Mesenchymal stem cell (in vitro differentiated cells and primary cell): Measurements from ENCODE around the gene HPCA.

Source experiments
- DNase-seq: peaks from one replicate; pipeline ENCODE4 v3.0.0-alpha.2; 2013
- H2AFZ ChIP-seq: one replicate; pipeline ENCODE4 v1.6.1; 2013; ENCODE audit warnings: low read depth, mild to moderate bottlenecking, control low read depth, inconsistent platforms, low read length, moderate library complexity
- H2AK5ac ChIP-seq: 2 replicates; pipeline ENCODE4 v1.6.1; 2013; ENCODE audit warnings: low read length, moderate library complexity, mild to moderate bottlenecking, inconsistent platforms; ENCODE audit not compliant: severe bottlenecking
- H2BK120ac ChIP-seq: one replicate; pipeline ENCODE4 v1.6.1; 2013; ENCODE audit warnings: low read depth, mild to moderate bottlenecking, inconsistent platforms, low read length, moderate library complexity
- H2BK12ac ChIP-seq, 2 experiments: one replicate each; pipeline ENCODE4 v1.6.1; 2013; ENCODE audit warnings: inconsistent platforms in 2 of 2, low read length in 2 of 2, mild to moderate bottlenecking in 2 of 2, moderate library complexity in 2 of 2, control low read depth in 1 of 2
- H2BK15ac ChIP-seq: one replicate; pipeline ENCODE4 v1.6.1; 2013; ENCODE audit warnings: mild to moderate bottlenecking, low read depth, inconsistent platforms; ENCODE audit not compliant: poor library complexity, severe bottlenecking
- H2BK5ac ChIP-seq: 2 replicates; pipeline ENCODE4 v1.6.1; 2013; ENCODE audit warnings: low read depth, mild to moderate bottlenecking, low read length, control low read depth, inconsistent platforms; ENCODE audit not compliant: poor library complexity, severe bottlenecking
- H3K14ac ChIP-seq, 2 experiments: one replicate each; pipeline ENCODE4 v1.6.1; 2013; ENCODE audit warnings: inconsistent platforms in 2 of 2, low read length in 2 of 2, control low read depth in 1 of 2, mild to moderate bottlenecking in 1 of 2, moderate library complexity in 1 of 2
- H3K18ac ChIP-seq, 2 experiments: one replicate each; pipeline ENCODE4 v1.6.1; 2013; ENCODE audit warnings: inconsistent platforms in 2 of 2, low read length in 2 of 2, control low read depth in 1 of 2, low read depth in 1 of 2, mild to moderate bottlenecking in 1 of 2
- H3K23ac ChIP-seq, 2 experiments: one replicate each; pipeline ENCODE4 v1.6.1; 2013; ENCODE audit warnings: inconsistent platforms in 2 of 2, low read length in 2 of 2, mild to moderate bottlenecking in 2 of 2, moderate library complexity in 2 of 2, control low read depth in 1 of 2
- H3K27ac ChIP-seq: 2 replicates; pipeline ENCODE4 v1.5.1; 2013; ENCODE audit warnings: mild to moderate bottlenecking, moderate library complexity, low read length, control low read depth, inconsistent platforms; ENCODE audit not compliant: poor library complexity, severe bottlenecking
- H3K27me3 ChIP-seq, 2 experiments: 2 replicates each; pipeline versions ENCODE4 v1.6.1 to v1.7.0; 2013; ENCODE audit warnings: low read length in 2 of 2, mild to moderate bottlenecking in 2 of 2, moderate library complexity in 2 of 2, control low read depth in 1 of 2, inconsistent platforms in 1 of 2; ENCODE audit not compliant: control insufficient read depth in 1 of 2, insufficient read depth in 1 of 2
- H3K36me3 ChIP-seq, 2 experiments: 2 replicates each; pipeline versions ENCODE4 v1.6.1 to v1.7.0; 2013; ENCODE audit warnings: low read length in 2 of 2, control low read depth in 1 of 2, inconsistent platforms in 1 of 2, low read depth in 1 of 2, mild to moderate bottlenecking in 1 of 2; ENCODE audit not compliant: insufficient read depth in 2 of 2, control insufficient read depth in 1 of 2
- H3K4ac ChIP-seq, 2 experiments: one replicate each; pipeline ENCODE4 v1.6.1; 2013; ENCODE audit warnings: inconsistent platforms in 2 of 2, low read length in 2 of 2, mild to moderate bottlenecking in 2 of 2, moderate library complexity in 2 of 2, control low read depth in 1 of 2, low read depth in 1 of 2
- H3K4me1 ChIP-seq: 2 replicates; pipeline ENCODE4 v1.6.1; 2013; ENCODE audit warnings: low read depth, low read length, control low read depth; ENCODE audit not compliant: control insufficient read depth, insufficient read depth
- H3K4me2 ChIP-seq: 2 replicates; pipeline ENCODE4 v1.6.1; 2013; ENCODE audit warnings: low read length, mild to moderate bottlenecking, inconsistent platforms; ENCODE audit not compliant: poor library complexity, severe bottlenecking
- H3K4me3 ChIP-seq, 2 experiments: 2 replicates each; pipeline versions ENCODE4 v1.5.1 to v1.7.0; 2013; ENCODE audit warnings: low read length in 2 of 2, mild to moderate bottlenecking in 2 of 2, control low read depth in 1 of 2, low read depth in 1 of 2; ENCODE audit not compliant: insufficient read depth in 1 of 2
- H3K79me1 ChIP-seq: replicated peaks from 2 replicates; pipeline ENCODE4 v1.6.1; 2013; ENCODE audit warnings: mild to moderate bottlenecking, control low read depth, low read length, inconsistent platforms; ENCODE audit not compliant: poor library complexity, severe bottlenecking
- H3K9ac ChIP-seq: 2 replicates; pipeline ENCODE4 v1.7.0; 2013; ENCODE audit warnings: mild to moderate bottlenecking, low read length, moderate library complexity
- H3K9me3 ChIP-seq: 2 replicates; pipeline ENCODE4 v1.7.0; 2013; ENCODE audit warnings: mild to moderate bottlenecking, low read length; ENCODE audit not compliant: control insufficient read depth
- H4K8ac ChIP-seq: one replicate; pipeline ENCODE4 v1.6.1; 2013; ENCODE audit warnings: inconsistent platforms, mild to moderate bottlenecking, low read length, moderate library complexity
- H4K91ac ChIP-seq: one replicate; pipeline ENCODE4 v1.6.1; 2013; ENCODE audit warnings: mild to moderate bottlenecking, low read length, inconsistent platforms
- WGBS: methylation state at CpG from one replicate; pipeline ENCODE4 v1.1.7; 2013; ENCODE audit warnings: mixed read lengths; 5-methylcytosine and 5-hydroxymethylcytosine counted together

The HPCA gene

GRCh38 chr1:32924881-32925344, 38.6 kb downstream of the HPCA start:
- Histone ChIP-seq H4K8ac (peak overlapping the region; percentile 70), H3K27ac (no peak overlapping the region), H3K79me1 (no peaks in the 10 kb centered on the region), H3K27me3 (peaks cover 0 to 16% of the 10 kb centered on the region in 2 experiments), H2BK15ac (peak overlapping the region; percentile 12), H3K9me3 (no peaks in the 10 kb centered on the region), H3K36me3 (no peaks in the 10 kb centered on the region), H2BK120ac (no peak overlapping the region), H2AK5ac (no peak overlapping the region), H3K4me1 (peaks cover 15% of the 10 kb centered on the region), H4K91ac (peak overlapping the region; percentile 76), H2AFZ (peak overlapping the region; percentile 83), H3K4me2 (peak overlapping the region; percentile 69), H3K4me3 (no peak overlapping the region), H3K9ac (peak overlapping the region; percentile 36), H2BK5ac (no peak overlapping the region), H3K18ac (peak overlapping the region; percentile 77 to 78), H3K23ac (no peak overlapping the region), H3K14ac (peak overlapping the region in 1 of 2 experiments; percentile 26), H2BK12ac (peak overlapping the region in 1 of 2 experiments; percentile 87), H3K4ac (peak overlapping the region in 1 of 2 experiments; percentile 60)
- WGBS: 8% methylated on average over 29 of the region's 31 CpGs
- DNase-seq: no peak

- Histone ChIP-seq H2BK5ac (no peak overlapping the region), H3K79me1 (no peaks in the 10 kb centered on the region), H3K27me3 (peaks cover 0 to 16% of the 10 kb centered on the region in 2 experiments), H2BK12ac (peak overlapping the region in 1 of 2 experiments; percentile 45), H3K4me2 (peak overlapping the region; percentile 24), H3K9me3 (no peaks in the 10 kb centered on the region), H3K4me1 (peaks cover 15% of the 10 kb centered on the region), H3K23ac (no peak overlapping the region), H3K4me3 (no peak overlapping the region), H3K36me3 (no peaks in the 10 kb centered on the region), H2AFZ (no peak overlapping the region), H4K8ac (peak overlapping the region; percentile 90), H3K14ac (no peak overlapping the region), H3K18ac (peak overlapping the region in 1 of 2 experiments; percentile 77), H3K9ac (peak overlapping the region; percentile 36), H3K27ac (no peak overlapping the region), H4K91ac (no peak overlapping the region), H2AK5ac (no peak overlapping the region), H3K4ac (no peak overlapping the region), H2BK15ac (no peak overlapping the region), H2BK120ac (peak overlapping the region; percentile 61)
- DNase-seq: peak; percentile 77
- WGBS: 7% methylated on average over 23 of the region's 24 CpGs
Observed at GRCh38 chr1:32925403-32926162, 39.3 kb downstream of the HPCA start.

- Histone ChIP-seq H3K14ac (no peak overlapping the region), H4K91ac (no peak overlapping the region), H3K9me3 (no peaks in the 10 kb centered on the region), H2BK15ac (no peak overlapping the region), H3K4me1 (peaks cover 12% of the 10 kb centered on the region), H3K4ac (no peak overlapping the region), H3K27ac (no peak overlapping the region), H3K4me3 (no peak overlapping the region), H3K36me3 (no peaks in the 10 kb centered on the region), H4K8ac (no peak overlapping the region), H3K79me1 (no peaks in the 10 kb centered on the region), H3K4me2 (no peak overlapping the region), H2AFZ (no peak overlapping the region), H3K9ac (no peak overlapping the region), H3K23ac (no peak overlapping the region), H3K27me3 (peaks cover 0 to 16% of the 10 kb centered on the region in 2 experiments), H3K18ac (no peak overlapping the region), H2BK120ac (no peak overlapping the region), H2BK12ac (no peak overlapping the region), H2BK5ac (no peak overlapping the region), H2AK5ac (no peak overlapping the region)
- WGBS: 51% methylated on average over 4 of the region's 6 CpGs
- DNase-seq: no peak
Observed at GRCh38 chr1:32926562-32926961, 40.3 kb downstream of the HPCA start.

- Histone ChIP-seq H2BK12ac (no peak overlapping the region), H4K91ac (no peak overlapping the region), H2BK120ac (no peak overlapping the region), H3K27me3 (peaks cover 0 to 16% of the 10 kb centered on the region in 2 experiments), H3K27ac (no peak overlapping the region), H3K18ac (no peak overlapping the region), H3K23ac (no peak overlapping the region), H3K4me2 (no peak overlapping the region), H2BK5ac (no peak overlapping the region), H2AK5ac (no peak overlapping the region), H2AFZ (no peak overlapping the region), H3K4ac (no peak overlapping the region), H3K4me3 (no peak overlapping the region), H3K36me3 (no peaks in the 10 kb centered on the region), H3K9ac (no peak overlapping the region), H3K9me3 (no peaks in the 10 kb centered on the region), H3K79me1 (no peaks in the 10 kb centered on the region), H4K8ac (no peak overlapping the region), H3K4me1 (peaks cover 12% of the 10 kb centered on the region), H3K14ac (no peak overlapping the region), H2BK15ac (no peak overlapping the region)
- 100% methylated on average over 1 of the region's 2 CpGs for WGBS
- no peak for DNase-seq
Observed at GRCh38 chr1:32927441-32927840, 41.1 kb downstream of the HPCA start.
